Brain microvascular endothelial cell (primary cell): ENCODE results near the gene NLGN3.

Source experiments
- DNase-seq: peaks from one replicate; pipeline ENCODE4 v3.0.0-alpha.2; 2020
- H3K27ac ChIP-seq: fragments of 250-450 bp; sonication (Bioruptor Pico); 2 replicates; pipeline ENCODE4 v1.5.1; 2020; ENCODE audit warnings: mild to moderate bottlenecking, moderate library complexity
- H3K27me3 ChIP-seq: fragments of 250-450 bp; sonication (Bioruptor Pico); replicated peaks from 2 replicates; pipeline ENCODE4 v1.5.1; 2020; ENCODE audit warnings: mild to moderate bottlenecking
- H3K36me3 ChIP-seq: fragments of 250-450 bp; sonication (Bioruptor Pico); replicated peaks from 2 replicates; pipeline ENCODE4 v1.5.1; 2020; ENCODE audit warnings: mild to moderate bottlenecking
- H3K4me3 ChIP-seq: 2 replicates; pipeline ENCODE4 v1.5.1; 2011; ENCODE audit warnings: low read depth, mild to moderate bottlenecking, control low read depth, low read length, moderate library complexity
- in situ Hi-C: cut with HindIII; loops from 2 replicates; pipeline ENCODE4 v1.10.0; 2017; ENCODE audit warnings: low sequenced_read_pairs, low pct_ligation_motif_present
- TF ChIP-seq, protein P1 (sequence below): IDR thresholded peaks from 2 replicates; pipeline ENCODE4 v1.5.1; 2011; ENCODE audit warnings: low read depth, mild to moderate bottlenecking, moderate library complexity, low read length, control low read depth, inconsistent platforms; ENCODE audit errors: missing control alignments

NLGN3 gene

GRCh38 chrX:71167031-71167781 is 22.6 kb downstream of the NLGN3 start:
- Histone ChIP-seq H3K27me3 (no peaks in the 10 kb centered on the region), H3K36me3 (no peaks in the 10 kb centered on the region), H3K27ac (no peak overlapping the region), H3K4me3 (no peak overlapping the region)
- TF ChIP-seq, protein P1, sequence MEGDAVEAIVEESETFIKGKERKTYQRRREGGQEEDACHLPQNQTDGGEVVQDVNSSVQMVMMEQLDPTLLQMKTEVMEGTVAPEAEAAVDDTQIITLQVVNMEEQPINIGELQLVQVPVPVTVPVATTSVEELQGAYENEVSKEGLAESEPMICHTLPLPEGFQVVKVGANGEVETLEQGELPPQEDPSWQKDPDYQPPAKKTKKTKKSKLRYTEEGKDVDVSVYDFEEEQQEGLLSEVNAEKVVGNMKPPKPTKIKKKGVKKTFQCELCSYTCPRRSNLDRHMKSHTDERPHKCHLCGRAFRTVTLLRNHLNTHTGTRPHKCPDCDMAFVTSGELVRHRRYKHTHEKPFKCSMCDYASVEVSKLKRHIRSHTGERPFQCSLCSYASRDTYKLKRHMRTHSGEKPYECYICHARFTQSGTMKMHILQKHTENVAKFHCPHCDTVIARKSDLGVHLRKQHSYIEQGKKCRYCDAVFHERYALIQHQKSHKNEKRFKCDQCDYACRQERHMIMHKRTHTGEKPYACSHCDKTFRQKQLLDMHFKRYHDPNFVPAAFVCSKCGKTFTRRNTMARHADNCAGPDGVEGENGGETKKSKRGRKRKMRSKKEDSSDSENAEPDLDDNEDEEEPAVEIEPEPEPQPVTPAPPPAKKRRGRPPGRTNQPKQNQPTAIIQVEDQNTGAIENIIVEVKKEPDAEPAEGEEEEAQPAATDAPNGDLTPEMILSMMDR, result no peak
- in situ Hi-C loops, result no loop called here
- DNase-seq, result no peak

DNA sequence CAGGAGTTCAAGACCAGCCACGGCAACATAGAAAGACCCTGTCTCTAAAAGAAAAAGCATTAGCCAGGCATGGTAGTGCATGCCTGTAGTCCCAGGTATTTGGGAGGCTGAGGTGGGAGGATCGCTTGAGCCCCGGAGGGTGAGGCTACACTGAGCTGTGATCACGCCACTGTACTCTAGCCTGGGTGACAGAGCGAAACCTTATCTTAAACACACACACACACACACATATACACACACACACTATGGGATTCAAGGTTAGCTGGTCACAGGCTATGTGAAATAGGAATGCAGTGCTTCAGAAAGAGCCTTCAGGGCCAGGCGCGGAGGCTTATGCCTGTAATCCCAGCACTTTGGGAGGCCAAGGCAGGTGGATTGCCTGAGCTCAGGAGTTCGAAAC is 23.5 kb downstream of the NLGN3 start:
- no peak overlapping the region for H3K27ac ChIP-seq
- TF ChIP-seq, protein P1, result no peak
- in situ Hi-C loops, result no loop called here
- H3K36me3 ChIP-seq, result no peaks in the 10 kb centered on the region
- no peaks in the 10 kb centered on the region for H3K27me3 ChIP-seq
- H3K4me3 ChIP-seq, result no peak overlapping the region
- DNase-seq, result no peak

GRCh38 chrX:71169586-71169985 is 24.9 kb downstream of the NLGN3 start:
- TF ChIP-seq, protein P1, result no peak
- in situ Hi-C loops, result no loop called here

GRCh38 chrX:71170660-71171059 is 26.0 kb downstream of the NLGN3 start:
- no peak for DNase-seq
- Histone ChIP-seq H3K27me3 (no peaks in the 10 kb centered on the region), H3K36me3 (no peaks in the 10 kb centered on the region), H3K27ac (no peak overlapping the region), H3K4me3 (no peak overlapping the region)
- in situ Hi-C loops, result no loop called here
- TF ChIP-seq, protein P1, result no peak

More at GRCh38 chrX:71169586-71169985, 24.9 kb downstream of the NLGN3 start:
- H3K27me3 ChIP-seq, result no peaks in the 10 kb centered on the region
- no peak overlapping the region for H3K27ac ChIP-seq
- H3K4me3 ChIP-seq, result no peak overlapping the region
- no peak for DNase-seq
- H3K36me3 ChIP-seq, result no peaks in the 10 kb centered on the region

- Histone ChIP-seq H3K27me3 (no peaks in the 10 kb centered on the region), H3K36me3 (no peaks in the 10 kb centered on the region), H3K27ac (no peak overlapping the region), H3K4me3 (no peak overlapping the region)
- TF ChIP-seq, protein P1, result no peak
- DNase-seq, result no peak
- in situ Hi-C loops, result no loop called here
Observed at GRCh38 chrX:71171110-71171801, 26.6 kb downstream of the NLGN3 start.
